HG03469 (cell line): ENCODE results near the gene NFIB.

Experiments used
- ATAC-seq: cut with Tn5 transposase; IDR thresholded peaks from one replicate; pipeline ENCODE4 v1.9.1; 2021; ENCODE audit warnings: mild to moderate bottlenecking, moderate library complexity, moderate number of reproducible peaks; ENCODE audit not compliant: unreplicated experiment

NFIB gene

GRCh38 chr9:14218253-14218652 lies 95.7 kb downstream of the NFIB start:
- ATAC-seq: no peak

GRCh38 chr9:14216612-14217194 lies 97.2 kb downstream of the NFIB start:
- ATAC-seq: no peak

- ATAC-seq: no peak
These were observed 98.3 kb downstream of the NFIB start for GRCh38 chr9:14215614-14216013.

- ATAC-seq: no peak
These were observed 99.2 kb downstream of the NFIB start for GRCh38 chr9:14214693-14215092.

GRCh38 chr9:14214065-14214684 lies 99.8 kb downstream of the NFIB start:
- ATAC-seq: no peak

GRCh38 chr9:14213504-14213903 lies 100.4 kb downstream of the NFIB start:
- no peak for ATAC-seq

- ATAC-seq: no peak
These were observed 101.1 kb downstream of the NFIB start for GRCh38 chr9:14212697-14213420.

GRCh38 chr9:14212077-14212476 lies 101.9 kb downstream of the NFIB start:
- no peak for ATAC-seq

GRCh38 chr9:14211564-14211963 lies 102.4 kb downstream of the NFIB start:
- ATAC-seq: no peak

- no peak for ATAC-seq
These were observed 103.5 kb downstream of the NFIB start for GRCh38 chr9:14210428-14210827.

GRCh38 chr9:14209399-14210345 lies 104.3 kb downstream of the NFIB start:
- no peak for ATAC-seq

- no peak for ATAC-seq
These were observed 106.5 kb downstream of the NFIB start for GRCh38 chr9:14207352-14207995.

- ATAC-seq: no peak
These were observed 108.5 kb downstream of the NFIB start for GRCh38 chr9:14205463-14205862.

GRCh38 chr9:14203356-14204056 lies 110.4 kb downstream of the NFIB start:
- ATAC-seq: no peak

GRCh38 chr9:14198841-14199455 lies 115.0 kb downstream of the NFIB start:
- no peak for ATAC-seq

GRCh38 chr9:14198047-14198840 lies 115.7 kb downstream of the NFIB start:
- no peak for ATAC-seq

- ATAC-seq: no peak
These were observed 116.5 kb downstream of the NFIB start for GRCh38 chr9:14197325-14197858.

GRCh38 chr9:14193328-14193990 lies 120.5 kb downstream of the NFIB start:
- no peak for ATAC-seq
